LNCaP clone FGC (cell line): ENCODE data around the gene METTL24.

ENCODE experiments used
- DNase-seq: peaks from one replicate; pipeline ENCODE4 v3.0.0-alpha.2; 2011; ENCODE audit warnings: low read depth
- H3K4me3 ChIP-seq: 2 replicates; pipeline ENCODE4 v1.5.1; 2011; ENCODE audit warnings: mild to moderate bottlenecking, low read depth, low read length, control low read depth
- TF ChIP-seq, protein P1 (sequence below): IDR thresholded peaks from 2 replicates; pipeline ENCODE4 v1.5.1; 2012; ENCODE audit warnings: mild to moderate bottlenecking; ENCODE audit not compliant: control insufficient read depth, insufficient read depth; ENCODE audit errors: extremely low read depth

Gene METTL24

DNA sequence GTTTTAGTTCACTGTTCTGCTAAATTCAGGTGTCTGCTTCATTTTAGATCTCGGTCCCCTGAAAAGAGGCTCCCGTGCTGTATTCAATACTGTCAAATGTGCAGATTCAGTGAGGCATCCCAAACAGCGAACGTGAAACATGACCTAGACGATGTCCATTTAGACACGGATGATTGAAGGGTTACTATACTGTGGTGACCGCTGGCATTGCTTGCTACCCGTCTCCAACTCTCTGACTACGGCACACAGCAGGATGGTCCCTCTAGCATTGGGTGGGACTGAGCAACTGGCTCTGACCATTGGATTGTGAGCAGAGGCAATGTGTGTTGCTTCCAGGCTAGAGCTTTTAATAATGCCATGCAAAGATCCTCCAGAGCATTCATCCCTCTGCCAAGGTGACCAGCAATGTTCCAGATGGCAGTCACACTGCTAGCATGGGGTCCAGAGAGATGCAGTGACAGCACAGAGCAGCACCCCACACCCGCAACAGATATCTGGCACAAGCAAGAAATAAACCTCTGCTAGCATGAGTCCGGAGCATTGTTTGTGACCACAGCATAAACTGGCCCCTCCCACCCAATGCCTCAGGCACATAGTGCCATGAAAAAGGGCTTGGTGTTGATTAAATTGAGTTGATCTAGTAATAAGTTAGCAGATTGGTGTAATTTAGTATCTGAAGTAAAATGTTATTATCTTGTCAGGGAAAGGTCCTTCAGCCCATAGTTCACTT is 9.0 kb downstream of the METTL24 start:
- no peak overlapping the region for H3K4me3 ChIP-seq
- DNase-seq = no peak
- TF ChIP-seq, protein P1, sequence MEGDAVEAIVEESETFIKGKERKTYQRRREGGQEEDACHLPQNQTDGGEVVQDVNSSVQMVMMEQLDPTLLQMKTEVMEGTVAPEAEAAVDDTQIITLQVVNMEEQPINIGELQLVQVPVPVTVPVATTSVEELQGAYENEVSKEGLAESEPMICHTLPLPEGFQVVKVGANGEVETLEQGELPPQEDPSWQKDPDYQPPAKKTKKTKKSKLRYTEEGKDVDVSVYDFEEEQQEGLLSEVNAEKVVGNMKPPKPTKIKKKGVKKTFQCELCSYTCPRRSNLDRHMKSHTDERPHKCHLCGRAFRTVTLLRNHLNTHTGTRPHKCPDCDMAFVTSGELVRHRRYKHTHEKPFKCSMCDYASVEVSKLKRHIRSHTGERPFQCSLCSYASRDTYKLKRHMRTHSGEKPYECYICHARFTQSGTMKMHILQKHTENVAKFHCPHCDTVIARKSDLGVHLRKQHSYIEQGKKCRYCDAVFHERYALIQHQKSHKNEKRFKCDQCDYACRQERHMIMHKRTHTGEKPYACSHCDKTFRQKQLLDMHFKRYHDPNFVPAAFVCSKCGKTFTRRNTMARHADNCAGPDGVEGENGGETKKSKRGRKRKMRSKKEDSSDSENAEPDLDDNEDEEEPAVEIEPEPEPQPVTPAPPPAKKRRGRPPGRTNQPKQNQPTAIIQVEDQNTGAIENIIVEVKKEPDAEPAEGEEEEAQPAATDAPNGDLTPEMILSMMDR = no peak

DNA sequence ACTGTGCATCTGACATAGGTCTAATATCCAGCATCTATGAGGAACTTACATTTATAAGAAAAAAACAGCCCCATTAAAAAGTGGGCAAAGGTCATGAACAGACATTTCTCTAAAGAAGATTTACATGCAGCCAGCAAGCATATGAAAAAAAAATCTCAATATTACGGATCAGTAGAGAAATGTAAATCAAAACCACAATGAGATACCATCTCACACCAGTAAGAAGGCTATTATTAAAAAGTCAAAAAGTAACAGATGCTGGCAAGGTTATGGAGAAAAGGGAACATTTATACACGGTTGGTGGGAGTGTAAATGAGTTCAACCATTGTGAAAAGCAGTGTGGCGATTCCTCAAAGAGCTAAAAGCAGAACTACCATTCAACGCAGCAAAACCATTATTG is 13.1 kb downstream of the METTL24 start:
- no peak for DNase-seq
- H3K4me3 ChIP-seq = no peak overlapping the region
- TF ChIP-seq, protein P1 = no peak

DNA sequence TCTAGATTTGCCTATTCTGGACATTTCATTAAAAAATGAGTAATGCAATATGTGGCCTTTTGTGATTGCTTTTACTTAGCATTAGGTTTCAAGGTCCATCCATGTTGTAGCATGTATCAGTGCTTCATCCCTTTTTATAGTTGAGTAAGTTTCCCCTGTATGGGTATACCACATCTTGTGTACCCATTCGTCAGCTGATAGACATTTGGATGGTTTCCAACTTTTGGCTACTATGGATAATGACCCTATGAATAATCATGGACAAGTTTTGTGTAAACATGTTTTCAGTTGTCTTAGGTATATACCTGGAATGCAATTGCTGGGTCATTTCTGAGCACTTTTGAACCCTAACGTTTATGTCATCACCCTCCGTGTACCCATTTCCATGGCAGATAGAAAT is 15.4 kb downstream of the METTL24 start:
- no peak for DNase-seq

DNA sequence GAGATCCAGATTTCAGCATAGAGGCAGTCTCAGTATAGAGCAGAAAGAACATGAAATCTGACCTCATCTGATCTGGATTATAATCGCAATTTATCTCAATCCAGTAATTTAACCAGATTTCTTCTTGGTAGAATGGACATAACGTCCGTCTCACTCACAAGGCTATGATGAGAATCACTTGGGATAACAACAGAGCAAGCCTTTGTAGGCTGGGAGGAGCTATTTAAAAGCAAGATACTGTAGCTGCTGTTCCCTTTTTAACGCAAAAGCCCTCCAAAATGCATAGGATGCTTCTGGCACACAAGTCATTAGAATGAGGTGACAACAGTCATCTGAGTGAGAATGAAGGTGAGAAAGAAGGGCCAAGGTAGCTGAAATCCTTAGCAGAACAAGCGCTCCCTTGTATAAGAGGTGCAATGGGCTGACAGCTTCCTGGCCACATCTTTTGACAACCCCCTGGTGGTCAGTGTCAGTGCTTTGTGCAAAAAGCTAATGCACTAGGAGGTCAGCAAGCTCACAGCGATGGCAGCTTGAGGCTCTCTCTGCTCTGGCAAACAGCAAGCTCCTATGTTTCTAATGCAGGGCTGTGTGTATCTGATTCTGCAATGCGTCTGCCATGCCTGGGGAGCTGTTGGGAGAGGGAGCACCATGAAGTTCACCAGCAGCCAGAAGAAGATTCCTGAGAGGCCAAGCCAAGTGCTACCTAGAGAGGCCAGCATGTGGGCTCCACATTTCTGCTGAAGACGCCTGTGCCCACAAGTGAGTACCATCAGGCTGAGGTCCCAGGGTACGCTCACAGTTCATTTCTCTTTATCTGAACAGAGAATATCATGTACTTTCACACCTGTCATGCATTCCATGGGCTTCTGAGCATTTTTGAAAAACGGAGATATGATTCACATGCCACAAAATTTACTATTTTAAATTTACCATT is 16.2 kb downstream of the METTL24 start:
- DNase-seq = no peak
- TF ChIP-seq, protein P1 = peak; percentile 33; the same call in 1 of the 2 replicates
- H3K4me3 ChIP-seq = no peak overlapping the region

More for the DNA sequence above, 15.4 kb downstream of the METTL24 start:
- H3K4me3 ChIP-seq = no peak overlapping the region
- TF ChIP-seq, protein P1 = no peak

DNA sequence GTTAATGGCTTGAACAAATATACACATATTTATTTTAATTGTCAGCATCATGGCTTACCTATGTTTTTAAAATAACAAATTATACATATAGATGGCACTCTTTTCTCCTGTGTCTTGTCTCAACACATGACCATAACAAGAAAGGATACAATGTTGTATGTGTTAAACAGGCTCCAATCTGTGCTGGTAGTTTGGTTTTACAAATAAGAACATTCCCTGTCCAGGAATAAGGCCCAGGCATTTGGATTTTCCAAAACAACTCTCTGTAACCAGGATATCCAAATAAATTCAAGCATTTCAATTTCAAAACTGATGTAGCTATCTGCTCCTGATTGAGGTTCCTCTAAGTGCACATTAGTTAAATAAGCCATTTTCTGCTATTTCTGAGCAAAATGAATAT is 17.1 kb downstream of the METTL24 start:
- DNase-seq = no peak

DNA sequence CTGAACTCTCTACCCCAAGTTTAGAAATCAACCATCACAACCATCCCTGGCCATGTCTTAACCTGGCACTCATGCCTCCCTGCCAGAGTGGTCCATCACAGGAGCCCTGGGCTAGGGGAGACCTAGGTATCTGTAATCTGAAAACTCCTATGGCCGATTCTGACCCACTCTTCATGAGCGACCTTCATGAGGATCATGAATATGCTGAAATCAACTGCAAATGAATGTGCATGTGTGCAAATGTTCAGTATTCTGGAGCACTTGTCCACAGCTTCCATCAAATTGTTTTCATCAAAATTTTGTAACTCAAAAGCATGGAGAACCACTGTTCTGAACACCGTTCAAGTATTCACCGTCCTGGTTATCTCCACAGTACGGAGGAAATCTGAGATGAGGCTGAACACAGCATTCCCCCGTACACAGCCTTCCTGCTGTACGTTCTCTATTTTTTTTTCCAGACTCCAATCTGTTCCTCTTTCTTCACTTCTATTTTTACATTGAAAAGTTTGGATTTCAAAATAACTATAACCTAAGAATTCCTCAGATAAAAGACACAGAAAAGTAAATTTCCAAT is 17.7 kb downstream of the METTL24 start:
- no peak for DNase-seq
- TF ChIP-seq, protein P1 = no peak
- H3K4me3 ChIP-seq = no peak overlapping the region

More for the DNA sequence above, 17.1 kb downstream of the METTL24 start:
- TF ChIP-seq, protein P1 = no peak
- H3K4me3 ChIP-seq = no peak overlapping the region
